ENCODE data around the gene AGFG1.
A peak's percentile ranks its signal among the peaks of the same experiment; 100 is the strongest.
"Not testable (repeated sequence)": the region's sequence is repeated elsewhere in the genome, so short reads cannot be mapped to it uniquely, and the experiment has no call there.

The AGFG1 gene

DNA sequence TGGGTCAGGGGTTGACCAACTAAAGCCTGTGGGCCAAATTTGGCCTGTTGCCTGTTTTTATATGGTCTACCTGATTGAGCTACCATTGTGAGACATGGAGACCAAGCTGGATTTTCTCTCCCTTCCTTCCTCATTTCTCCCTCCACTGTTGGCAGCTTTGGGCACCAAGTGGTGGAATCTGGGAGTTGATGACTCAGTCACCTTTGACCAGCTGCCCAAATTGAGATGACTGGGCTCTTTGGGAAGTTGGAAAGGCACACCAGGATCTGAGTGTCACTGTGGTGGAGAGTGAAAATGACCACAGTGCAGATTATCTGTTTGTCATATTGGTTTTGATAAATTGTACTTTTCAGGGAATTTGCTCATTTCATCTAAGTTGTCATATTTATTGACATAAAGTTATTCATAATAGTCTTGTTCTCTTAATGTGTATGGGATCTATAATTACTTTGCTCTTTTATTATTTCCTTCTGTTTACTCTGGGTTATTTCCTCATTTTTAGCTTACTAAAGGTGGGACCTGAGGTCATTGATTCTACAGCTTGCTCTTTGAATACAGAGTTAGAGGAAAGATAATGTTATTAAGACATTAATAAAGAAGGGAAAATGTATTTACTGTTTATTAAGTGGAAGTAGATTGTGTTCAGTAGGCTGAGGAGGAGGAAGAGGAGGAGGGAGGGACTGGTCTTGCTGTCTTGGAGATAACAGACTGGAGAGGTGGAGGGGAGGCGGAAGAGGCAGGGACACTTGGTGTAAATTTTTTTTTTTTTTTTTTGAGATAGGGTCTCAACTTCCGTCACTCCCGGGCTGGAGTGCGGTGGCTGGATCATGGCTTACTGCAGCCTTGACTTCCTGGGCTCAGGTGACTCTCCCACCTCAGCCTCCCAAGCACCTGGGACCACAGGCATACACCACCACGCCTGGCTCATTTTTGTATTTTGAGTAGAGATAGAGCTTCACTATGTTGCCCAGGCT, 31.8 kb downstream of the AGFG1 start:
- DNase-seq = no peak

DNA sequence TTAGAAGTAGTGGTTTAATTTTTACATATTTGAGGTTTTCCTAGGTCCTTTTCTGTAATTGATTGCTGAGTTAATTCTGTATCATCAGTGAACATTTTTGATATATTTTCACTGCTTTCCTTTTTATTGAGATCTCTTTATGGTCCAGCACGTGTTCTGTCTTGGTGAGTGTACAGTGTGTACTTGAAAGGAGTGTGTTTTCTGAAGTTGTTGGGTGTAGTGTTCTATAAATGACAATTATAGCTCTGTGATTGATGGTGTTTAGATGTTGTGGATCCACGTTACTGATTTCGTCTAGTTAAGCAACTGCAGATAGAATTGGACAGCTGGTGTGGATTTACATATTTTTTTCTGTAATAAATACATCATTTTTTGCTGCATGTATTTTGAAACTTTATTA, 32.7 kb downstream of the AGFG1 start:
- no peak for DNase-seq

DNA sequence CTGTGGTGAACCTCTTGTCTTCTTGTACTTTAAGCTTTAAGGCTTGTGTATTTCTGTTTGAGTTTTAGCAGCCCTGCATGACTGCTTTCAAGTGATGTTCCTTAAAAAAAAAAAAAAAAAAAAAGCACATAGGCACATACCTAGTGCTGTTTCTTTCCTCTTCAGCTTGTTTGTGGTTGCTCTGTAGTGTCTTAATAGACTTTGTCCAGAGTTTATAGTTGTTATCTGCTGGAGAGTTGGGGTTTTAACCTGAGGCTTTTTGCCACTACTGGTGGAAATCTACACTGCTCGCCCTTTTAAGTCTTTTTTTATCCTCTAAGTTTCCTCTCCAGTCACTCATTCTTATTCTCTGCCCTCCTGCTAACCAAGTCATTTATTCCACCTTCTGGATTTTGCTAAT, 34.5 kb downstream of the AGFG1 start:
- DNase-seq = no peak

DNA sequence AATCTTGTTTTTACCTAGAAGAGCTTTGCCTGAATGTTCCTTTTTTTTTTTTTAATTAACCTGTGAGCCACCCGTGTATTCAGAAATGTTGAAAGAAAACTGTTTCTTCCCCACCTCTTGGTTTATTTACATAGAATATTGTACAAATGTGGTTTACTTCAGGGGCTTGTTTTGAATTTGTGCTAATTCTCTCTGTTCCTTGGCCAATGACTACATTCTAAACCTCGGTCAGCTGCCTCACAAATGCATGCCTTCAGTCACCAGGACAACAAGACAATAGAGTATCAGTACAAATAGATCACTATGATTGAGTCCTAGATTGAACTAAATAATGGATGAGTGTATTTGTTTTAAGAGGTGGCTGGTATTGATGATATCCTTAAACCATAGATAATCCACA, 36.0 kb downstream of the AGFG1 start:
- no peak for DNase-seq

DNA sequence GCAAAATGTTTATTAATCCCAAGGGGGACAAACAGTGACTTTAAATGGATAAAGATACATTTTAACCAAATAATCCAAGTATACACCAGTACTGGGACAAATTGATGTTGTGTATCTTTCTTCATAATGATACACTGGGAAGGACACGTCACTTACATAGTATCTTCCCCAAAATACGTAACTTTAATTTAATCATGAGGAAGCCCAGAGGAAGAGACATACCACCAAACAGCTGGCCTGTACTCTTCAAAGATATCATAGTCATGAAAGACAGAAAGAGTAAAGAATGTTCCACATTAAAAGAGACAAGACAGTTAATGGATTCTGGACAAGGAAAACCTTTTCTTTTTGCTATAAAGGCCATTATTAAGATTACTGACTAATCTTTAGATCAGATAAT, 37.1 kb downstream of the AGFG1 start:
- DNase-seq = no peak

DNA sequence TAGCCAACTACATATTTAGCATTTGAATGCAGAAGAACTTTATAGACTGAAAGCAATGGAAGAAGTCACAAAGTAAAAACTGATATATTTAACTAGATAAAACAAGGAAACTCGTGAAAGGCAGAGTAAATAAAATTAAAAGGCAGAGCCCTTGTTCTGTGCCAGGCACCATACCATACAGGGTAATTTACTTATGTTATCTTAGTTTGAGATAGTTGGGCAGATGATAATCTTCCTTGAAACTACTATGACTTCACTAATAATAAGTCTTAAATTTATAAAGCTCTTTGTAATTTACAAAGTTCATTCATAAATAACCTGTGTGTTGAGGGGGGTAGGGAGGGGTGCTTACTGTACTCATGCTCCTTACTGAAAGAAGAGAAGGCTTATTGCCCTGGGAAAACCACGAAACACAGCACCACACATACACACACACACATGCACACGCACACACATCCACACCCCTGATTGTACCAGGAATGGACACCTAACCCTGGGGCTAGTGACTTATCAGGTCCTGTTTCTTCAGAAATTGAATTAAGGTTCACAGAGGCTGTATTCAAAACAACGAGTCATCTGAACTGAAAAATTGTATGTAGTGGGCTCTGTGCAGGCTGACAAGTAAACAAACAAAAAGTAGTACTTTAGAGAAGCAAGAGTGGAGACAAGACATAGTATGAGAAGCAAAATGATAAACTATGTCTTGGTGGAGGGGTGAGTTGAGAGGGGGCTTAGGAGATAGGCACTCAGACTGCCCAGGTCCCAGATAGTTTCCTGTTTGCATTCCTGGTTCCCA, 38.1 kb downstream of the AGFG1 start:
- no peak for DNase-seq

DNA sequence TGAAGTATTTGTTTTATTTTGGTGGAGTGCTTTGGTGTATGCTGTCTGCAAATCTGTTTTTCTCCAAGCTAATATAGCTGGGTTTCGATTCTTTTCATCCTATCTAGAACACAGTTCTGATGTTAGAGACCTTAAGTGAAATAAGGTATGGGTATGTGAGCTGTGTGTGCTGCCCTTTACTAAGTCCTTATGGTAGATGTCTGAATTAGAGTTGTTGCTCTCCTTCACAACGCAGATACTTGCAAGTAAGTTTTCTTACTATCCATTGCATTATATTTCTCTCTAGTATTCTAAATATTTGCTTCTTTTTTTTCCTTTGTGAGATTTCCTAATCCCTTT, 38.6 kb downstream of the AGFG1 start:
- no peak for DNase-seq

DNA sequence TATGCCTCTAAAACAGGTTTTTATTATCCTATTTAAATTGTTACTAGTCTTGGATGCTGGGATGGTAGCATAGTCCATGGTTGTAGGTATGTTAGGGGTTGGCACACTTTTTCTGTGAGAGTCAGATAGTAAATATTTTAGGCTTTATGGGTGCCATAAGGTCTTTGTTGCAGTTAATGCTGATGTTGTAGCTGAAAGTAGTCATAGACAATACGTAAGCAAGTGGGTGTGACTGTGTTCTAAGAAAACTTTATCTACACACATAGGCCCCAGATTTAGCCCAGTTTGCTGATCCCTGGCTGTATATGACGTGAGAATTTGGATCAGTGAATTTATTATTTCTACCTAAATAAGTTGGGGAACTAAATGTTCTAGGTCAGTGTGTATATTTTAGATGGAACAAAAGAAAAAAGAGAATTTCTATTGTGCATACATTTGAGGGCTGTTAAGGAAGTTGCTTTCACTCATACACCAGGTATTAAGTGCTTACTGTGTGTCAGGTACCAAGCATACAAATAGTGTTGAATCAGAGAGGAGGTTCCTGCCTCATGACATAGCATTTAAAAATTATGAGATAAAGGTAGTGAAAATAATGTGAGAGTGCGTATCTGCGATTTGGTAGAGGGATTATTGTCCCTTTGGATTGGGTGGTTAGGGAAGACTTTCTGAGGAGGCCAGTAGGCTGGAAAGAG, 39.4 kb downstream of the AGFG1 start:
- DNase-seq = no peak

DNA sequence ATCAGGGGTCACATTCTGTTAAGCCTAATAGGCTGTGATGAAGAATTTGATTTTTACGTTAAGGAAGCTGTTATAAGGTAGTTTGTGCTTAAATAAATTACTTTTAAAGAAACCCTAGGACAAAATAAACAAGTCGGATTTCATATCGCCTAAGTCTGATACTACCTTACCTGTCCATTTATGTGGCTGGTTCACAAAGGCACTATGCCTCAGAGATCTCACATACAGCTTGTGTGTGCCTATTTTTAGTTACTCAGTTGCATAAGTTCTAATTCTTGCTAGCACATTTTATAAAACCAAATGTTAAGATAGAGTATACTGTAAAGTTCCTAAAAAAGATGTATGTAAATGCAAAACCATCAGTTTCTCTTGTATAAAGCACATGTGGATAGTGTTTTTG, 40.0 kb downstream of the AGFG1 start:
- DNase-seq = no peak

DNA sequence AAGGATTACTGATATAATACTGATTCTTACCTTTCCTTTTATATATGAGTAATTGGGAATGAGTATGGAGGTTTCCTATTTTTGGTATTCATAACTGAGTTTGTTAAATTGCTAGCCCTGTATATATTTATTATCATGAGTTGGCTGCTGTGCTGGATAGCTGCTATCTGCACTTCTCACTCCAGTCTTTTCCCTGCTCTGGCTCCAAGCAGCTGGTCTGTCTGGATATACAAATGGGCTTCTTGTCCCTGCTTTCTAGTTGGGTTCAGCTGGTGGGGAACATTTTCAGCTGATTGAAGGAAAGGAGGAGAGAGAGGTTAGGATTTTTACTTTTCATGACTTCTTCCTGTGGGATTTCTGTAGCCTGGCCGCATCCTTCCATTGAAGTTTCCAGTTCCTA, 41.2 kb downstream of the AGFG1 start:
- no peak for DNase-seq

DNA sequence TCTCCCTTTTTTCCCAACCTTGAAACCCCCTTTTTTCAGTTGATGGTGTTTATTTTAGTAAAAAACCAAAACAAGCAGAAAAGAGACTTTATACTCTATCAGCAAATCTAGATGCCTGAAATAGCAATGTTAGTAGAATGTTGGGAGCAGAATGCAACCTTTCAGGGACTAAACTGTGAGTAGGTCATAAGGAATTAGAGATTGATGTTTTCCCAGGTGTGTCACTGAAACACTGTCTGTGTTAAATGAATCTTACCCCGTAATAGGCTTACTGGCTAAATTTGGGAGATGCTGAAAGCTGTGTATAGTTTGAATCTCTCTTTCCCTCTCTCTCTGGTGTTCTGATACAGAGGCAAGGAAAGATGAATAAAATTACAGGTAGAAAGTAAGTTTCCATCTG, 43.8 kb downstream of the AGFG1 start:
- no peak for DNase-seq

DNA sequence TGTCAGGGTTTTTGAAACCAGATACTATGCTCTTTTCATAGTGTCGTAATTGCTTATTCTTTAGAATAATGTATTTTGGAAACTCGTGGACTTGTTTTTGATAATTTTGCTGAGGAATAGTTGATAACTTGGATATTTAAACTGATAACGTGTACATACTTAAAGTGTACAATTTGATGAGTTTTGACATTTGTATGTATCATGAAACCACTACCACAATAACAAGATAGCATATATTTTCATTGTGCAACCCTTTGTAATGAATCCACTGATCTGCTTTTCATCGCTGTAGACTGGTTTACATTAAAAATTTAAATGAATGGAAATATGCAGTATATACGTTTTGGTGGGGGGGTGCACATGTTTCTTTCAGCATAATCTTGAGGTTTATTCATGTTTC, 45.8 kb downstream of the AGFG1 start:
- DNase-seq = no peak

DNA sequence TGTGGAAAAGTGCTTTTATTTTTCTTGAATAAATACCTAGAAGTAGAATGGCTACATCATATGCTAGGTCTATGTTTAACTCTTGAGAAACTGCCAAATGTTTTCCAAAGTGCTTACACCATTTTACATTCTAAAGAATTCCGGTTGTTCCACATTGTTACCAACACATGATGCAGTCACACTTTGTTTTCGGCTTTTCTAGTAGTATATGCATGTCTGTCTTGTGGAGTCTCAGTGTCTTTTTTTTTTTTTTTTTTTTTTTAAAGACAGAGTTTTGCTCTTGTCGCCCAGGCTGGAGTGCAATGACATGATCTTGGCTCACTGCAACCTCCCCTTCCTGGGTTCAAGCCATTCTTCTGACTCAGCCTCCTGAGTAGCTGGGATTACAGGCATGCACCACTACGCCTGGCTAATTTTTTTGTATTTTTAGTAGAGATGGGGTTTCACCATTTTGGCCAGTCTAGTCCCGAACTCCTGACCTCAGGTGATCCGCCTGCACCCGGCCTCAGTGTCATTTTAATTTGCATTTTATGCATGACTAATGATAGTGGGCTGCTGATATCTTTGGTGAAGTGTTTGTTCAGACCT, 46.4 kb downstream of the AGFG1 start:
- not testable (repeated sequence) for DNase-seq

DNA sequence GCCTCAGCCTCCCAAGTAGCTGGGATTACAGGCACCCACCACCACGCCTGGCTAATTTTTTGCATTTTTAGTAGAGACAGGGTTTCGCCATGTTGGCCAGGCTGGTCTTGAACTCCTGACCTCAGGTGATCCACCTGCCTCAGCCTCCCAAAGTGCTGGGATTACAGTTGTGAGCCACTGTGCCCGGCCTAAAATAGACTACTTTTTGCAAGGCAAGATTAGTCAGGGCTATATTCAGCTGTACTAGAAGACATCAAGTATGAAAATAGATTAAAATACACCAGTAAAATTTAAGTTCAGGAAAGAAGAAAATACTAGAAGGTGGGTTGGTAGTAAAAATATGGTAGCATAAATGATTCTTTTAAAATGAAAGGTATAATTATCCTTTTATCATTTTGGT, 49.2 kb downstream of the AGFG1 start:
- DNase-seq = not testable (repeated sequence)

DNA sequence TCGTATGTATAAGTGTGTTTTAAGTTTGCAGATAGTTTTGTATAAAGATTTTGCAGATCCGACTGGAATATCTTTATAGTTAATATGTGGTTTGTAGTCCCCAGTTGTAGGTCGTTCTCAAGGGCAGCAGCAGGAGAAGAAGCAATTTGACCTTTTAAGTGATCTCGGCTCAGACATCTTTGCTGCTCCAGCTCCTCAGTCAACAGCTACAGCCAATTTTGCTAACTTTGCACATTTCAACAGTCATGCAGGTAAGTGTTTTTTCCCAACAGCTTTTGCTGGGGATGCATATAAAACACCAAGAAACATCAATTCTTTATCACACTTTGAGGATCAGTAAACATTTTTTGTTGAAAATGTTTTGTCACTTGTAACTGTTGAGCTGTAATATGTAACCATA, 52.7 kb downstream of the AGFG1 start:
- no peak for DNase-seq

DNA sequence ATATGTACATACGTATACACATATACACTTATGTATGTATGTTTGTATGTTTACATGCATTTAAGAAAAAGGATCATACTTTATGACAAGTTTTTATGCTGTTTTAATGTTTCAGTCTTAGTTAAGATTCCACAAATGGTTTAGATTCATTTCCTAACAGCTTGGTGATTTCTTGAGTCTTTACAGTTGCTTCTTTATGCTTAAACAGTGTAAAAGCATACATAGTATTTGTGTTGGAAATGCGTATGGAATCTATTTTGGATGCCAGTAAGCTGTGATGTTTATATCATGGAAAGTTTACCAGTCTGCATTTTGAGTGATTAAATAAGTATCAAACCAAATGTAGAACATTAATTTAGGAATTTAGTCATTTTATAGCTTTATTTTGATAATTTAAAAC, 55.4 kb downstream of the AGFG1 start:
- DNase-seq = no peak

DNA sequence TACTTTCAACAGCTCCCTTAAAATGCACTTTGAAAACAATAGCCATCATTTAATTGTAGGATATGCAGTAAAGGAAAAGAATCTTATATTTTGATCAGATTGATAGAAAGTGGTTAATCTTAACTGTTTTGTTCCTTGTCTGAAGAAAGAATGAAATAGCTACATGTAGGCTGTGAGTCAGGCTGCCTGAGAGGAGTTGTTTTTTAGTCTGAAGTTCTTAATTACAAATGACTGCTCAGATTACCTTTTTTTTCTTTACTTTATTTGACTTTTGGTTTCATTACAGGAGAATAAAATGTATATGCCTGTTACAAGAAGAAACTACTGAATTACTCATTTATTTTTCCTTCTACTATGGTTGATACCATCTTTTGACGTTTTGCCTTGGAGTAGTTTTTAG, 56.8 kb downstream of the AGFG1 start:
- DNase-seq = no peak

DNA sequence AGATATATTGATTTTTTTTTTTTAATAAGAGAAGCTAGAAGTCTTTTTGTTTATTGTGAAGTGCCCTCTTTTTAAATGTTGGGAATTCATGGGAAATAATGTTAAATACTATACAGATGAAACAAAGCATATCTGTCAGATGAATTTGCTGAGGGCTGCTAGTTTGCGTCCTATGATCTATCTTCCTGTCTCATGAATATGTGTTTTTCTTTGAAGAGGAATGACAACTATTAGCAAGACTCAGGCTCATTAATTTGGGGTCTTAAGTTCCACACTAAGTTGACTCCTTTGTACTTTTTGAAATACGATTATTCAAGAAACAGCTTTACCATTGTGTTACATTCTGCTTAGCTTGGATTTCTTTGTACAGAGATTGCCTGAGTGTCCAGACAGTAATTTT, 57.9 kb downstream of the AGFG1 start:
- DNase-seq = no peak

DNA sequence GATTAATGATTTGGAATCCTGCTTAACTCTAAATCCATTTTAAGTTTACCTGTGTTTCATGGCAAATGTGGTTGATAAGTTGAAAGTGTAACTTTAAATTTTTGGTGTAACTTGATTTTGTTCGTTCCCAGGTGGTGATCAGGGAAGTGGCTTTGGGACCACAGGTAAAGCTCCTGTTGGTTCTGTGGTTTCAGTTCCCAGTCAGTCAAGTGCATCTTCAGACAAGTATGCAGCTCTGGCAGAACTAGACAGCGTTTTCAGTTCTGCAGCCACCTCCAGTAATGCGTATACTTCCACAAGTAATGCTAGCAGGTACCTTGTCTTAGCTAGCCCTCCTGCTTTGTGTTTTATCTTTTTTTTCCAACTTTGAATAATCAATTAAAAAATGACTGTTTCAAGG, 62.8 kb downstream of the AGFG1 start:
- DNase-seq = no peak

DNA sequence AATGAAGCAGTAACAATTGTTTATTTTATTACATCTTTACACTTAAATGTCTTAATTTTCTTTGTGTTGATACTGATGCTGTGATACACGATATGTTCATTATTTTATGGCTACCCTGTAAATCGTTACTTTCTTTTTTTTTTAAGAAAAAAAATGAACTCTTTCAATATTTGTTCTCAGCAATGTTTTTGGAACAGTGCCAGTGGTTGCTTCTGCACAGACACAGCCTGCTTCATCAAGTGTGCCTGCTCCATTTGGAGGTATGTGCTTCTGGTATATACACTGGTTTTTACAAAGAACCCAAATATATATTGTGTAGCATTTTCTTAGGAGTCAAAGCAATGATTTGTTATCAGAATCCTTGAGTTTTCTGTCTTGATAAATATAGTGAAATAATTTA, 64.5 kb downstream of the AGFG1 start:
- no peak for DNase-seq

DNA sequence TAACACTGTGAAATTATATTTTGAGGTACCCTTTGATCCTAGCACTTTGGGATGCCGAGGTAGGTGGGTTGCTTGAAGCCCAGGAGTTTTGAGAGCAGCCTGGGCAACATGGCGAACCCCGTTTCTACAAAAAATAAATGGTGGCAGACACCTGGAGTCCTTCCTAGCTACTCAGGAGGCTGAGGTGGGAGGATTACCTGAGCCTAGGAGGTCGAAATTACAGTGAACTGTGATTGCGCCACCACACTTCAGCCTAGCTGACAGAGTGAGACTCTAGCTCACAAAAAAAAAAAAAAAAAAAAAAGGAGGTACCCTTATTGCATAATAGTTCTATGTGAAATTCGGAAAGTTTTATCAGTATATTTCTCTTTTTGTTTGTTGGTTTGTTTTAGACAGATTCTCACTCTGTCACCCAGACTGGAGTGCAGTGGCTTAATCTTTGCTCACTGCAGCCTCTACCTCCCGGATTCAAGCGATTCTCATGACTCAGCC, 67.6 kb downstream of the AGFG1 start:
- DNase-seq = no peak

DNA sequence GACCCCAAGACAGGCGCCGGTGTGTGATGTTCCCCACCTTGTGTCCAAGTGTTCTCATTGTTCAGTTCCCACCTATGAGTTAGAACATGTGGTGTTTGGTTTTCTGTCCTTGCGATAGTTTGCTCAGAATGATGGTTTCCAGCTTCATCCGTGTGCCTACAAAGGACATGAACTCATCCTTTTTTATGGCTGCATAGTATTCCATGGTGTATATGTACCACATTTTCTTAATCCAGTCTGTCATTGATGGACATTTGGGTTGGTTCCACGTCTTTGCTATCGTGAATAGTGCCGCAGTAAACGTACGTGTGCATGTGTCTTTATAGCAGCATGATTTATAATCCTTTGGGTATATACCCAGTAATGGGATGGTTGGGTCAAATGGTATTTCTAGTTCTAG, 68.4 kb downstream of the AGFG1 start:
- DNase-seq = not testable (repeated sequence)

DNA sequence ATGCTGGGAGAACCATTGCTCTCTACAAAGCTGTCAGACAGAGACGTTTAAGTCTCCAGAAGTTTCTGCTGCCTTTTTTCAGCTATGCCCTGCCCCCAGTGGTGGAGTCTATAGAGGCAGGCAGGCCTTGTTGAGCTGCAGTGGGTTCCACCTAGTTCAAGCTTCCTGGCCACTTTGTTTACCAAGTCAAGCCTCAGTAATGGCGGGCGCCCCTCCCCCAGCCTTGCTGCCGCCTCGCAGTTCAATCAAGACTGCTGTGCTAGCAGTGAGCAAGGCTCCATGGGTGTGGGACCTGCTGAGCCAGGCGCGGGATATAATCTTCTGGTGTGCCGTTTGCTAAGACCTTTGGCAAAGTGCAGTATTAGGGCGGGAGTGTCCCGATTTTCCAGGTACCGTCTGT, 74.0 kb downstream of the AGFG1 start:
- peak in 1 of 2 donors; percentile 17 for DNase-seq

Measured in stimulated activated CD4-positive, alpha-beta T cell treated with anti-CD3 and anti-CD28 coated beads, Interleukin-2, amount 100 ng/mL, for 24 hours (primary cell).